Neural cell (in vitro differentiated cells): ENCODE results near the gene FOXP4.

Source experiments
- EP300 ChIP-seq: fragments of 450-650 bp; conservative IDR thresholded peaks from 2 replicates; pipeline ENCODE4 v1.6.1; 2014; ENCODE audit warnings: antibody characterized with exemption, mild to moderate bottlenecking, moderate library complexity; ENCODE audit not compliant: poor library complexity, severe bottlenecking
- EZH2 ChIP-seq: fragments of 200-600, 300-800 bp; shearing (Covaris generic), sonication (generic); IDR thresholded peaks from 2 replicates; pipeline ENCODE4 v1.6.1; 2014; ENCODE audit warnings: antibody characterized with exemption, low read length, borderline replicate concordance, mild to moderate bottlenecking; ENCODE audit not compliant: insufficient read depth, poor library complexity, severe bottlenecking
- POLR2AphosphoS5 ChIP-seq: IDR thresholded peaks from 2 replicates; pipeline ENCODE4 v1.6.1; 2012
- TF ChIP-seq, protein P1 (sequence below): fragments of 450-650 bp; IDR thresholded peaks from 2 replicates; pipeline ENCODE4 v1.5.1; 2014; ENCODE audit warnings: antibody characterized with exemption, mild to moderate bottlenecking, moderate library complexity; ENCODE audit not compliant: poor library complexity, severe bottlenecking

DNA sequence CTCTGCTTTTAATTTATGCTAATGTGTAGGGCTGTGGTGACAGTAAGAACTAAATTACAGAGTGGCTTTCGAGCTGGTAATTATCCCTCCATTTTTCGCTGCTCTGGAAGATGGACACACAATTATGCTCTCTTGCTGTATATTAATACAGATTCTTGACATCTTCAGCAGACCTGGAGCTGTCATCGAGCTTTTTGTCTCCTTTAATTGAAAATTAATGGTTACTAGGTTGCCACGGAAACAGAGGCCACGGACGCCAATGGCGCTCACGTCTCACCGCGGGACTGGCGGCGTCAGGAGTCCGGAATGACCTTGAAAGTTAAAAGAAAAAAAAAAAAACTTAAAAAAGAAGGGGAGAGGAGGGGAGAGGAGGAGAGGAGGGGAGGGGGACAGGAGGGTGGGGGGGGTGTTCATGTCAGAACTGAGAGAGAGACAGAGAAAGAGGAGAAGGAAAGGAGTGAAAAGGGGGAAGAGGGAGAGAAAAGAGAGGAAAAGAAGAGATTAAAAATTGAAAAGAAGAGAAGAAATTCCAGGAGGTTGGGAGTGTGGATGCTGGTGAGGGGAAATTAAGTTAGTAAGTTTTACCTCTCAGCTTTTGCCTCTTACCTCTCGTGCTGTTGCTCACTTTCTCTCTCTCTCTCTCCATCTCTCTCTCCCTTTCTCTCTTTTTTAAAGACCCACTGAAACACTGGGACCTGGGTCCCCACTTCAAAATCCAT, 22.1 kb upstream of the FOXP4 start:
- TF ChIP-seq EZH2 (no peak), POLR2AphosphoS5 (peak; percentile 25), EP300 (peak; percentile 26)
- TF ChIP-seq, protein P1, sequence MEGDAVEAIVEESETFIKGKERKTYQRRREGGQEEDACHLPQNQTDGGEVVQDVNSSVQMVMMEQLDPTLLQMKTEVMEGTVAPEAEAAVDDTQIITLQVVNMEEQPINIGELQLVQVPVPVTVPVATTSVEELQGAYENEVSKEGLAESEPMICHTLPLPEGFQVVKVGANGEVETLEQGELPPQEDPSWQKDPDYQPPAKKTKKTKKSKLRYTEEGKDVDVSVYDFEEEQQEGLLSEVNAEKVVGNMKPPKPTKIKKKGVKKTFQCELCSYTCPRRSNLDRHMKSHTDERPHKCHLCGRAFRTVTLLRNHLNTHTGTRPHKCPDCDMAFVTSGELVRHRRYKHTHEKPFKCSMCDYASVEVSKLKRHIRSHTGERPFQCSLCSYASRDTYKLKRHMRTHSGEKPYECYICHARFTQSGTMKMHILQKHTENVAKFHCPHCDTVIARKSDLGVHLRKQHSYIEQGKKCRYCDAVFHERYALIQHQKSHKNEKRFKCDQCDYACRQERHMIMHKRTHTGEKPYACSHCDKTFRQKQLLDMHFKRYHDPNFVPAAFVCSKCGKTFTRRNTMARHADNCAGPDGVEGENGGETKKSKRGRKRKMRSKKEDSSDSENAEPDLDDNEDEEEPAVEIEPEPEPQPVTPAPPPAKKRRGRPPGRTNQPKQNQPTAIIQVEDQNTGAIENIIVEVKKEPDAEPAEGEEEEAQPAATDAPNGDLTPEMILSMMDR: no peak
